IPS-18c (cell line): ENCODE data around the gene SATB1.
"Not testable (repeated sequence)": the region's sequence is repeated elsewhere in the genome, so short reads cannot be mapped to it uniquely, and the experiment has no call there.

ENCODE experiments used
- H3K4me3 ChIP-seq: 2 replicates; pipeline ENCODE4 v1.7.0; 2013; ENCODE audit warnings: low read depth, mild to moderate bottlenecking, low read length, moderate library complexity; ENCODE audit not compliant: insufficient read depth
- H3K9me3 ChIP-seq: one replicate; pipeline ENCODE4 v1.6.1; 2013; ENCODE audit warnings: mild to moderate bottlenecking, low read length, moderate library complexity; ENCODE audit not compliant: control insufficient read depth, insufficient read depth

Gene SATB1

GRCh38 chr3:18424729-18425640 is at the start of gene SATB1:
TSS of gene SATB1 (minus strand) at chr3:18425339. CDS start at chr3:18420967, 4,372 bp downstream.
- Histone ChIP-seq H3K4me3 (peak within 1 kb of the TSS; percentile 79), H3K9me3 (no peaks in the 10 kb centered on the region)

- Histone ChIP-seq H3K4me3 (no peak overlapping the region), H3K9me3 (no peaks in the 10 kb centered on the region)
Measured at GRCh38 chr3:18474202-18474601, 49.1 kb upstream of the SATB1 start.

- Histone ChIP-seq H3K4me3 (no peak overlapping the region), H3K9me3 (no peaks in the 10 kb centered on the region)
Measured at GRCh38 chr3:18469775-18470174, 44.6 kb upstream of the SATB1 start.

GRCh38 chr3:18466136-18466535 is 41.0 kb upstream of the SATB1 start:
- no peak overlapping the region for H3K4me3 ChIP-seq

GRCh38 chr3:18454766-18455165 is 29.6 kb upstream of the SATB1 start:
- Histone ChIP-seq H3K9me3 (no peaks in the 10 kb centered on the region), H3K4me3 (no peak overlapping the region)

More at GRCh38 chr3:18466136-18466535, 41.0 kb upstream of the SATB1 start:
- H3K9me3 ChIP-seq, result no peaks in the 10 kb centered on the region

GRCh38 chr3:18449618-18450017 is 24.5 kb upstream of the SATB1 start:
- H3K4me3 ChIP-seq, H3K9me3 ChIP-seq: not testable (repeated sequence)

GRCh38 chr3:18447720-18448119 is 22.6 kb upstream of the SATB1 start:
- no peak overlapping the region for H3K4me3 ChIP-seq
- no peaks in the 10 kb centered on the region for H3K9me3 ChIP-seq

- peak overlapping the region; percentile 69 for H3K4me3 ChIP-seq
- H3K9me3 ChIP-seq, result no peaks in the 10 kb centered on the region
Measured at GRCh38 chr3:18446149-18446825, 21.1 kb upstream of the SATB1 start.

GRCh38 chr3:18445401-18446148 is 20.4 kb upstream of the SATB1 start:
- Histone ChIP-seq H3K9me3 (no peaks in the 10 kb centered on the region), H3K4me3 (peak overlapping the region; percentile 69)

GRCh38 chr3:18444595-18445400 is 19.7 kb upstream of the SATB1 start:
- Histone ChIP-seq H3K9me3 (no peaks in the 10 kb centered on the region), H3K4me3 (peak overlapping the region; percentile 80)

GRCh38 chr3:18443665-18444594 is 18.8 kb upstream of the SATB1 start:
- Histone ChIP-seq H3K4me3 (peak overlapping the region; percentile 80), H3K9me3 (no peaks in the 10 kb centered on the region)

- Histone ChIP-seq H3K4me3 (peak overlapping the region; percentile 80), H3K9me3 (no peaks in the 10 kb centered on the region)
Measured at GRCh38 chr3:18442756-18443664, 17.9 kb upstream of the SATB1 start.

- Histone ChIP-seq H3K9me3 (no peaks in the 10 kb centered on the region), H3K4me3 (no peak overlapping the region)
Measured at GRCh38 chr3:18441551-18441950, 16.4 kb upstream of the SATB1 start.

GRCh38 chr3:18440066-18440722 is 15.1 kb upstream of the SATB1 start:
- no peaks in the 10 kb centered on the region for H3K9me3 ChIP-seq
- no peak overlapping the region for H3K4me3 ChIP-seq

- Histone ChIP-seq H3K9me3 (no peaks in the 10 kb centered on the region), H3K4me3 (no peak overlapping the region)
Measured at GRCh38 chr3:18439281-18439680, 14.1 kb upstream of the SATB1 start.
